Measurements from ENCODE around the gene PSRC1.

The PSRC1 gene

DNA sequence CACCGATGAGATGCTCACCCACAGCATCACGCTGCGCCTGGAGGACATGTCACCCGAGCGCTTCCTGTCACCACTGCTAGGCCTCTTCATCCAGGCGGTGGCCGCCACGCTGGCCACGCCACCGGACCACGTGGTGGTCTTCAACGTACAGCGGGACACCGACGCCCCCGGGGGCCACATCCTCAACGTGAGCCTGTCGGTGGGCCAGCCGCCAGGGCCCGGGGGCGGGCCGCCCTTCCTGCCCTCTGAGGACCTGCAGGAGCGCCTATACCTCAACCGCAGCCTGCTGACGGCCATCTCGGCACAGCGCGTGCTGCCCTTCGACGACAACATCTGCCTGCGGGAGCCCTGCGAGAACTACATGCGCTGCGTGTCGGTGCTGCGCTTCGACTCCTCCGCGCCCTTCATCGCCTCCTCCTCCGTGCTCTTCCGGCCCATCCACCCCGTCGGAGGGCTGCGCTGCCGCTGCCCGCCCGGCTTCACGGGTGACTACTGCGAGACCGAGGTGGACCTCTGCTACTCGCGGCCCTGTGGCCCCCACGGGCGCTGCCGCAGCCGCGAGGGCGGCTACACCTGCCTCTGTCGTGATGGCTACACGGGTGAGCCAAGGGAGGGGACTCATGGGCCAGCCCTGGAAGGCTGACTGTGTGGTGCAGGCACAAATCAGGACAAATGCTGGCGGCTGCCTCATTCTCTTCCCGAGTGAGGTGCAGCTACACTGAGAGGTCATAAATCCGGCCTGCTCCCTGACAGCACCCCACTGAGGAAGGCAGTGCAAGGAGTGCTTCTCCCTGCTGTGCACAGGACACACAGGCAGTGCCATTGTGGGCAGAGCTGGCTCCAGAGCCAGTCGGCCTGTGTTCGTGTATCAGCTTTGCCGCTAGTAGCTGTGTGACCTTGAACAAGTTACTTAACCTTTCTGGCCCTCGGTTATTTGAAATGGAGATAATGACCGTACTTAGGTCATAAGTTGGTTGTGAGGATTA, 24.2 kb downstream of the PSRC1 start:
- DNase-seq (ENCODE audit: low read depth) = no peak

GRCh38 chr1:109257682-109258421, 25.1 kb downstream of the PSRC1 start:
- DNase-seq (ENCODE audit: low read depth) = no peak

DNA sequence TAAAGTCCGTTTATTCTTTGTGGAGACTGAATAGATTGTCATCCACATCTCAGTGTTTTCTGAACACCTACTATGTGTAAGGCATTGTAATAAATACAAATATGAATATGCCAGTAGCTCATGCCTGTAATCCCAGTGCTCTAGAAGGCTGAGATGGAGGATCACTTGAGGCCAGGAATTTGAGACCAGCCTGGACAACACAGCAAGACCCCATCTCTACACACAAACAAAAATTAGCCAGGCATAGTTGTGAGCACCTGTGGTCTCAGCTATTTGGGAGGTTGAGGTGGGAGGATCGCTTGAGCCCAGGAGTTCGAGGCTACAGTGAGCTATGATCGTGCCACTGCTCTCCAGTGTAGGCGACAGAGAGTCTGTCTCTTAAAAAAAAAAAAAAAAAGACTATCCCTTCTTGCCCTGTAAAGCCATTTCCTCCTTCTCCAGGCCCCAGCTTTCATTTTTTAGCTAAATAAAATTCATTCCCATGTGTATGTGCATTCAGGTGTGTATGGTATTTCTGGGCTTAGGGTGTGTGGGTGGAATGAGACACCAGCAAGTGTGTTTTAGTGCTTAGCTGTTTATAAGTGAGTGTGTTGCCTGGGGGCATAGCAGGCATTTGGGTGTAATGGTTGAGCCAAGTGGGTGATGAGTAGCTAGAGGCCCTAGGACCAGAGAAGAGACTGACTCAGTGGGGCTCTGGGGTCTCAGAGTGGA, 25.8 kb downstream of the PSRC1 start:
- no peak for DNase-seq (ENCODE audit: low read depth)

DNA sequence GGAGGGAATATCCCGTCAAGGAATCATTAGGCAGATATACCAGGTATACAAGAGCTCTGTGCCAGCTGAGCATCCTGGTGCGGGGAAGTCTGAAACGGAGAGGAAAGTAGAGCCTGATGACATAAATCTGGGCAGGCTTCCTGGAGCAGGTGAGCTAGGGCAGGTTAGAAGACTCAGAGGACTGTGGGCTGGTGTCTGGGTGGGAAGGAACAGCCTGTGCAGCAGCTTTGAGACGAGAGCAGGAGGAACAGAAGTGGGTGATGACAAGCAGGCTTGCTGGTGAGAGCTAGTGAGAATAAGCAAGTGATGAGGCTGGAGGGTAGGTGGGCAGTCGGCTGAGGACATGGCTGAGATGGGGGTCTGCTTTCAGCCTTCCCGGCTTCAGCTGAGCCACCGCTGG, 26.9 kb downstream of the PSRC1 start:
- DNase-seq (ENCODE audit: low read depth) = no peak

GRCh38 chr1:109255678-109256077, 27.3 kb downstream of the PSRC1 start:
- DNase-seq (ENCODE audit: low read depth) = no peak

- DNase-seq (ENCODE audit: low read depth) = no peak
Observed at GRCh38 chr1:109255097-109255651, 27.8 kb downstream of the PSRC1 start.

GRCh38 chr1:109254621-109255096, 28.3 kb downstream of the PSRC1 start:
- DNase-seq (ENCODE audit: low read depth) = no peak

DNA sequence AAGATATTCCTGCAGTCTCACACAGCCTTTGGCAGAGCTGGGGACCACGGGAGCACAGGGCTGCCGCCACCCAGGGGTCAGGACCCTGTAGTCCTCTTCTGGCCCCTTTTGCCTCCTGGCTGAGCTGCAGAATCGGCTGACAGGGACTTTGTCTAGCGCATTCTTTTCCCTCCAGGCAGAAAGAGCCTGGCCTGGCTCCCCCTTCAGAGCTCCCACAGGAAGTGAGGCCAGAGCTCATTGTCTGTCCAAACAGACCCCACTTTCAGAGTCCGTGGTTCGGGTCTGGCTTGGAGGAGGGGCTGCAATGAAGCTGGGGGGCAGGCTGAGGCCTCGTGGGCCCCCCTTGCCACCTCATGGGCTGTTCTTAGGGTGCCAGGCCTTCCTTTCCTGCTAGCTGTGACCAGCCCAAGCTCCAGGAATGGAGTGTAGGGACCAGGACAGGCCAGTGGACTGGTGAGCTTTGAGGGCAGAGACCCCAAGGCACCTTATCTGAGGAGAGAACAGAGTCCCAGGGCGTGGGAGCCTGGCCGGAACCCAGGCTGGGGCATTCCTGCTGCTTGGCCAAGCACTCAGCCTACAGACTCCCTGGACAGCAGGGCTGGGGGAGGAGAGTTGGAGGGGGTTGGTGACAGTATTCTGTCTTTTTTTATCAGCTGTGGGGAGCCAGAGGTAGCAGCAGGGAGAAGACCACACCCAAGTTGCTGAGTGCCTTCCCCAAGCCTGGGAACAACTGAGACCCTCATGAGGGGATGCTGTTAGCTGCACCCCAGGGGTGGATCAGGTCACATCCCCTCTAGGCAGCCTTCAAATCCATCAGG, 28.9 kb downstream of the PSRC1 start:
- DNase-seq (ENCODE audit: low read depth) = no peak

- DNase-seq (ENCODE audit: low read depth) = no peak
Observed at GRCh38 chr1:109252893-109253802, 29.8 kb downstream of the PSRC1 start.

DNA sequence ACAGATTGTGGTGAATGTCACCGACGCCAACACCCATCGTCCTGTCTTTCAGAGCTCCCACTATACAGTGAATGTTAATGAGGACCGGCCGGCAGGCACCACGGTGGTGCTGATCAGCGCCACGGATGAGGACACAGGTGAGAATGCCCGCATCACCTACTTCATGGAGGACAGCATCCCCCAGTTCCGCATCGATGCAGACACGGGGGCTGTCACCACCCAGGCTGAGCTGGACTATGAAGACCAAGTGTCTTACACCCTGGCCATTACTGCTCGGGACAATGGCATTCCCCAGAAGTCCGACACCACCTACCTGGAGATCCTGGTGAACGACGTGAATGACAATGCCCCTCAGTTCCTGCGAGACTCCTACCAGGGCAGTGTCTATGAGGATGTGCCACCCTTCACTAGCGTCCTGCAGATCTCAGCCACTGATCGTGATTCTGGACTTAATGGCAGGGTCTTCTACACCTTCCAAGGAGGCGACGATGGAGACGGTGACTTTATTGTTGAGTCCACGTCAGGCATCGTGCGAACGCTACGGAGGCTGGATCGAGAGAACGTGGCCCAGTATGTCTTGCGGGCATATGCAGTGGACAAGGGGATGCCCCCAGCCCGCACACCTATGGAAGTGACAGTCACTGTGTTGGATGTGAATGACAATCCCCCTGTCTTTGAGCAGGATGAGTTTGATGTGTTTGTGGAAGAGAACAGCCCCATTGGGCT, 30.6 kb downstream of the PSRC1 start:
- DNase-seq (ENCODE audit: low read depth) = no peak

DNA sequence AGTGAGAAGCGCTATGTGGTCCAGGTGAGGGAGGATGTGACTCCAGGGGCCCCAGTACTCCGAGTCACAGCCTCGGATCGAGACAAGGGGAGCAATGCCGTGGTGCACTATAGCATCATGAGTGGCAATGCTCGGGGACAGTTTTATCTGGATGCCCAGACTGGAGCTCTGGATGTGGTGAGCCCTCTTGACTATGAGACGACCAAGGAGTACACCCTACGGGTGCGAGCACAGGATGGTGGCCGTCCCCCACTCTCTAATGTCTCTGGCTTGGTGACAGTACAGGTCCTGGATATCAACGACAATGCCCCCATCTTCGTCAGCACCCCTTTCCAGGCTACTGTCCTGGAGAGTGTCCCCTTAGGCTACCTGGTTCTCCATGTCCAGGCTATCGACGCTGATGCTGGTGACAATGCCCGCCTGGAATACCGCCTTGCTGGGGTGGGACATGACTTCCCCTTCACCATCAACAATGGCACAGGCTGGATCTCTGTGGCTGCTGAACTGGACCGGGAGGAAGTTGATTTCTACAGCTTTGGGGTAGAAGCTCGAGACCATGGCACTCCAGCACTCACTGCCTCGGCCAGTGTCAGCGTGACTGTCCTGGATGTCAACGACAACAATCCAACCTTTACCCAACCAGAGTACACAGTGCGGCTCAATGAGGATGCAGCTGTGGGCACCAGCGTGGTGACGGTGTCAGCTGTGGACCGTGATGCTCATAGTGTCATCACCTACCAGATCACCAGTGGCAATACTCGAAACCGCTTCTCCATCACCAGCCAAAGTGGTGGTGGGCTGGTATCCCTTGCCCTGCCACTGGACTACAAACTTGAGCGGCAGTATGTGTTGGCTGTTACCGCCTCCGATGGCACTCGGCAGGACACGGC, 31.4 kb downstream of the PSRC1 start:
- DNase-seq (ENCODE audit: low read depth) = no peak

DNA sequence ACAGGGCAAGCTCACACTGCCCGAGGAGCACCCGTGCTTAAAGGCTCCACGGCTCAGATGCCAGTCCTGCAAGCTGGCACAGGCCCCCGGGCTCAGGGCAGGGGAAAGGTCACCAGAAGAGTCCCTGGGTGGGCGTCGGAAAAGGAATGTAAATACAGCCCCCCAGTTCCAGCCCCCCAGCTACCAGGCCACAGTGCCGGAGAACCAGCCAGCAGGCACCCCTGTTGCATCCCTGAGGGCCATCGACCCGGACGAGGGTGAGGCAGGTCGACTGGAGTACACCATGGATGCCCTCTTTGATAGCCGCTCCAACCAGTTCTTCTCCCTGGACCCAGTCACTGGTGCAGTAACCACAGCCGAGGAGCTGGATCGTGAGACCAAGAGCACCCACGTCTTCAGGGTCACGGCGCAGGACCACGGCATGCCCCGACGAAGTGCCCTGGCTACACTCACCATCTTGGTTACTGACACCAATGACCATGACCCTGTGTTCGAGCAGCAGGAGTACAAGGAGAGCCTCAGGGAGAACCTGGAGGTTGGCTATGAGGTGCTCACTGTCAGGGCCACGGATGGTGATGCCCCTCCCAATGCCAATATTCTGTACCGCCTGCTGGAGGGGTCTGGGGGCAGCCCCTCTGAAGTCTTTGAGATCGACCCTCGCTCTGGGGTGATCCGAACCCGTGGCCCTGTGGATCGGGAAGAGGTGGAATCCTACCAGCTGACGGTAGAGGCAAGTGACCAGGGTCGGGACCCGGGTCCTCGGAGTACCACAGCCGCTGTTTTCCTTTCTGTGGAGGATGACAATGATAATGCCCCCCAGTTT, 32.3 kb downstream of the PSRC1 start:
- no peak for DNase-seq (ENCODE audit: low read depth)

- no peak for DNase-seq (ENCODE audit: low read depth)
Observed at GRCh38 chr1:109249654-109250401, 33.1 kb downstream of the PSRC1 start.

GRCh38 chr1:109248797-109249629, 33.9 kb downstream of the PSRC1 start, which contains the start of gene CELSR2:
Gene CELSR2, plus strand, starts transcription at chr1:109249539. Its CDS starts 541 bp downstream, at chr1:109250080.
- peak; percentile 42 for DNase-seq (ENCODE audit: low read depth)

DNA sequence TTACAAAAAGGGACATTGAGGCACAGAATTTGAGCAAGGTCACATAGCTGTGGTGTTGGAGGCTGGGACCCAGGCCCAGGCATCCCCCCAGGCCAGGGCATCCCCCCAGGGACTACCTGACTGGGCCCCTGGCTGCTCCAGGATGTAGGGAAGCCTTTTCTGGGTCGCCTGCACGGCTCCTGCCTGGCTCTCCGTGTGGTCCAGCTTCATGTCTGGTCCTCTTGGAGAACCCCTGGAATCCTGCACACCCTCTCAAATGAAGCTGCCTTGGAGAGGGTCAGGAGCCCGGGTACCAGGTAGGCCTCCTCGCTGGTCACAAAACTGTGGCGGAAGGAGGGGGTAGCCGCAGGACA, 34.5 kb downstream of the PSRC1 start:
- no peak for DNase-seq (ENCODE audit: low read depth)

All from fibroblast of gingiva (primary cell).